HG03196 (cell line): Measurements from ENCODE around the gene ADAMTS2.

Experiments used
- ATAC-seq: cut with Tn5 transposase; IDR thresholded peaks from one replicate; pipeline ENCODE4 v1.9.1; 2021; ENCODE audit not compliant: unreplicated experiment

Gene ADAMTS2

DNA sequence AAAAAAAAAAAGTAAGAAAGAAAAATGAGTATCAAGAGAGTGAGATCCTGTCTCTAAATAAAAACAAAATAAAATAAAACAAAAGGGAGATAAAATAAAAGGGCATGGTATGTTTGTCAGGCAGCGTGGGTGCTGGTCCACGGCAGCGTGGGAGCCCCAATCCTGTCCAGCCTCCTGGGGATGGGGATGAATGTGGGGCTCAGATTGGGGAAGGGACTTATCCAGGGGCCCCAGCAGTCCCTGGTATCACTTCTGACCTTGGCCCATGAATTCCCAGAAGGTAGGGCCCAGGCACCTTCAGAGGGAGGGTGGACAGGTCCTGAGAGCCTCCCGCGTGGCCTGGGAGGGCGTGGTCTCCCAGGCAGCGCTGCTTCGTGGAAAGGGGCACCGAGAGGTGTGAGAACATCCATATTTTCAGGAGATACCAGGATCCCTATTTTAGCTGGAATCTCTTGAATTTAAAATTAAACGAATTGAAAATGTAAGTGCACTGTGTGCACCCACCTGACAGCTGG is 213.9 kb downstream of the ADAMTS2 start:
- no peak for ATAC-seq

DNA sequence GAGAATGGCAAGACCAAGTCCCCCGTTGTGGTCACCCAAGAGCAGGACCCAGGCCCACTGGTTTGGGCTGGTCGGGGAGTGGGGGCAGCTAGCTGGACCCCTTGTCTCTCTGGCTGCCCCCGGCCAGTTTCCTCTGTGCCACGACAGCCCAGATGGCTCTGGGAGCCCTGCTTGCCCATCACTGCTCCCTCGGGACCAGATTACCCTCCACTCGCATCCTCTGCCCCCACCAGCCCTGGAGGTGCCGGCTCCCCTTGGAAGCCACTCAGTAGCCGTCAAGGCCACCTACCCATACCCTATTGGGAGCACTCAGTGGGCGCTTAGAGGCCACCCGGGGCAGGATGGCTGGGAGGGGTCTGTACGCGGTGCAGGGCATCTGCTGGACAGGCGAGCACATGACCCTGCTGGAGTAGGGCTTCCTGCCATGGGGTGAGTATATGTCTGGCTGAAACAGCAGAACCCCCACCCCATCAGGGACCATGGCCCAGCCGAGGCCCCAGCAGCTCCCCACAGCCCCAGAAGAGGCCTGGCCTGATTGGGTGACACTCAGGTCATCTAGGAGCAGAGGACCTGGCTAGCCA is 215.1 kb downstream of the ADAMTS2 start:
- ATAC-seq, result no peak

DNA sequence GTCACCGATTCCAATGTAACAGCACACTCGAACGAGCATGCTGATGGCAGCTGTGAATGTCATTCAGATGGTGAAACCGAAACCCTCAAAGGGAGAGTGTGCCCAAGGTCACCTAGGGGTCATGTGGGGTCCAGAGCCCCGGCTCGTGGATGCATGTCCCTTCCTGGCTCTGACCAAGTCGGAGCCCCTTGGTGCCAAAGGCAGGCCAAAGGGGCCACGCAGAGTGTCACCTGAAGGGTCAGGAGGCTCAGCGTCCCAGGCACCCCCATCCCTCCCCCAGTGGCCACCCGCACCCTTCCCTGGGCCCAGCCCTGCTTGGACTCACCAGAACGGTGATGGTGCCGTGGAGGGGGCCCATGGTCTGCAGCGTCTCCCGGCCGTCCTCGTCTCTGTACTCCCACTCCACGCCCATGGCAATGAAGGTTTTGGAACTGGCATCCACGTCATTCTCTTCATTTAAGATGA is 215.6 kb downstream of the ADAMTS2 start:
- no peak for ATAC-seq

DNA sequence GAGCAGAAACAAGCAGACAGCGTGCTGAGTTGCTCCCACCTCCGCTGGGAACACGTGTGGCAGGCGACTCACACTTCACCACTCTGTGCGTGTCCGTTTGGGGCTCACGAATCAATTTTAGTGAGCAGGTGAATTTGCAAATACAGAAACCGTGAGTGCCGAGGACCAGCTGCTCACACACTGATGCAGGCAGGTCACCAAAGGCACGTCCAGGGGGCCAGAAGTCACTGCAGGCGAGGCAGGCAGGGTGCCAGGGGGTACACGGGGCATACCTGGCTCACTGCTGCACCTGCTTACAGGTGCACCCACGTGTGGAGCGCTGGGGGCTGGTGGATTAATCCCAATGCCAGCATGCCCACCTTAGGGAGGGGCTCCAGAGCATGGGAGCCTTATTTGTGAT is 216.3 kb downstream of the ADAMTS2 start:
- no peak for ATAC-seq

DNA sequence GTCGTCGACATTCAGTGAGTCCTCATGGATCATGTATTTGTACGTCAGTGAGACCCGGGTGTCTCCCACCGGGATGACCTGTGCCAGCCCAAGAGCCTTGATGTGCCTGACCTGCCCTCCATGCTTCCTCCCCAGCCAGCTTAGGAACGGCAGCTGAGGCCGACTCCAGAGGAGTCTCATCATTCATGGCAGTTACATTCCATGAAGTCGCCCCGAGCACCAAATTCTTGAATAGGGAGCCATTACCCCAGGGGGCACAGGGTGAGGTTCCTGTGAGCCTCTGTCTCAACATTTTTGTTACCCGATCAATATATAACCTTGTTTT is 217.3 kb downstream of the ADAMTS2 start:
- ATAC-seq, result no peak

DNA sequence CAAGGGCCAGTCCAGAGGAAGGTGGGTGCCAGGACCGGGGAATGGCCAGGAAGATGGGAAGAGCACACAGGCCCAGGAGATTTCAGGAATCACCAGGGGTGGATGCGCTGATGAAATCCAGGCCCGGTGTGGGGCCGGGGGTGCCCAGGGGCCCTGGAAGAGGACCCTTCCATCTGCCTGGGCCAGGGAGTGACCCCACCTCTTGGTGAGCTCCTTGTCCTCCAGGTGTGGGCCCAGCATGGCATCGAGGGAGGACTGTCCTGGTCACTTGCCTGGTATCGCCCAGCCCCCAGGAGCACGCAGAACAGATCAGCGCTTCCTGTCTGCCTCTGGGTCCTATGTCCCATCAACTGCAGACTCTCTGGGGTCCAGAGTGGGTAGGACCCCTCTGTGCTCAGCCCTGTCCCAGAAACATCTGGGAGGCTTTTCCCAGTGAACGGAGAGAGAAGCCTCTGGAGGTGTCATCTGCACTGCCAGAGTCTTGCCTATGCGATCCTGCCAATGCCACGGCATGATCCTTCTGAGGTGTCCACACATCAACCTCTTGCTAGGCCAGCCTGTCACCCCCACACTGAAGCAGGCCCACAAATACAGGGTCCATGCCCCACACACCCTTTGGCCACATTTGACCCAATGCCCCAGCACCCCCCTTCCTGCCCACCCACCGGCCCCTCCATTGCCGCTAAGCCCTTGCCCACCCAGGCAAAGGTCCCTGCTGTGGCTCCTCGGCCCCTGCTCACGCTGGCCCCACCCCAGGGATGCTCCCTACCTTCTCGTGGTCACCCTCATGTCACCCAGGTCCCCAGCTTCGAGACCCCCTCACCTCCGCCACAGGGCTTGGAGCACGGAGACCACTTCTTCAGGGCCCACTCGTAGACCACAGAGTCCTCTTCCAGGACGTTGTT is 217.9 kb downstream of the ADAMTS2 start:
- ATAC-seq, result no peak

DNA sequence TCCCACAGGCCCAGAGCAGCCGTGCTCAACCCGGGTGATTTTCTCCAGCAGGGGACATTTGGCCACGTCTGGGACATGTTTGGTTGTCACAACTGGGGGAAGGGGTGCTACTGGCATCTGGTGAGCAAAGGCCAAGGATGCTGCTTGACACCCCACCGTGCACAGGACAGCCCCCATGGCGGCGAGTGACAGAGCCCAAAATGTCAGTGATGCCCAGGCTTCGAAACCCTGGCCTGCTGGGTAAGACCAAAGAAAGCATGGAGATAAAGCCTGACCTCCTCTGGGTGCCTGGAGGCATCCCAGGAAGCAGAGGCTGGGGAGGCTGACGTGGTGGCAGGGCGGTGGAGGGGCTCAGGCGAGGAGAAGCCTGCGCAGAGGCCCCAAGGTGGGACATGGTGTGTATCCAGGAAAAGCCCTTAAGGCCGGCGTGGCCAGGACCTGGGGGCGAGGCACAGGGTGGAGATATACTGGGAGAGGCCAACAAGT is 218.7 kb downstream of the ADAMTS2 start:
- no peak for ATAC-seq

DNA sequence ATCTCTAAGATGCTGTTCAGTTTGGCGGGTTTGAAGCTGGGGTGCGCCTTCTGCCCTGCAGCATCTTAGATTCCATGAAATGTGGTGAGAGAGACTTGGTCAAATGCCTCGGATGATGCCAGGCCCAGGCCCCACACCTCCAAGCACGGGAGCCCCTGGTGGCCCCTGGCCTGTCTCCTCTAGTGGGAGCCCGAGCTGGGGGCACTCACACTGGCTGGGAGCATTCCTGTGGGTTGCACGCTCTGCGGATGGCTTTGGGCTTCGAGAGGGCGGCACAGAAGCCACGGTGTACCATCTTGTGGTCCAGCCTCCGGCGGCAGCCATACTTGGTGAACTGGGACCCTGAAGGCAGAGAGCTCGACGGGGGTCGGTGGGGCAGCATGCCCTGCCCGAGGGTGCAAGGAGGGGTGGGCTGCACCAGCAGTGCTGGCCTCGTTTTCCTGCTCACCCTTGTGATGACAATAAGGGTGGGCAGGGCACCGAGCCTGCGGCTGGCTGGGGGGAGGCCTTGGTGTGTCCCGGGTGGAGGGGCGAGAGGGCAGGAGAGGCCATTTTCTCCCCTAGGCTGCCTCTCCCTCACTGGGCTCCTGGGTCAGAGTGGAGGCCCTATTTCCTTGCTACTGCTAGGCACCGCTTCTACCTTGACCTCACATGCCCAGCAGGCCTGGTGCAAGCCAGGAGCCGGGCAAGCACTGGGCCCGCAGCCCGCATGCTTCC is 219.3 kb downstream of the ADAMTS2 start:
- no peak for ATAC-seq

DNA sequence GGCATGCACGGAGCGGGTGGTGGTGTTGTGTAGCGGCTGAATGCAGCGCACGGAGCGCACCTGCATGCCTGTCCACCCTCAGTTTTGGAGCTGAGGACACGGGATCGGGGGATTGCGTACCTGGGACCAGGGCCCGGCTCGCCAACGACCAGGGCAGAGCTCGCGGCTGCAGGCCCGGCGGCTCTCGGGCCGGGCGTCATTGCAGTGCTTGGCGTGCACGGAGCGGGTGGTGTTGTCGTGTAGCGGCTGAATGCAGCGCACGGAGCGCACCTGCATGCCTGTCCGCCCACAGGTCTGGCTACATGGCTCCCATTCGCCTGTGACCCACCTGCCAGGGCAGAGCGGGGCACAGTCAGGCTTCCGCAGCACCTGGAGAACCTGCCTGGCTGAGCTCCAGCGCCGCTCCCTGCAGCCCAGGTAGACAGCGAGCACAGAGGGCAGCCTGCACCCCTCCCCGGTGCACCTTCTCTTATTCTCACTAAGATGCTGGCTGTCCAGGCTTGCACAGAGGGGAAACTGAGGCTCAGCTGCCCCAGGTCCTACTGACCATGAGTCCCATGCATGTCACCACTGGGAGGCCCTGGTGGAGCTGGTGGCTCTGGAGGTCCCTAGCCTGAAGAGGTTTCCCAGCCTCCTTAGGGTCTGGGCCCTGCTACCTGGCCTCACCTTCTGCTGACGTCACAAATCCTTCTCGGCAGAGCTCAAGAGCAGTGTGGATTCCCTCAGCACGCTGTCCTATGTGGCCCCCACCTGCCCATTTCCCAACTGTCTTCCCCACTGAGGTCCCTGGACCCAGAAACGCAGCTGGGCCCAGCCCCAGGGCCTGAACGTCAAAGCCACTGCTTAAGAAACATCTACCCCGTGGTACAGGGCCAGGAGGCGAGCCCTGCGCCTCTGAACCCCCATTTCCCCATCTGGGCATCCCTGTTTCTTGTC is 220.1 kb downstream of the ADAMTS2 start:
- no peak for ATAC-seq

DNA sequence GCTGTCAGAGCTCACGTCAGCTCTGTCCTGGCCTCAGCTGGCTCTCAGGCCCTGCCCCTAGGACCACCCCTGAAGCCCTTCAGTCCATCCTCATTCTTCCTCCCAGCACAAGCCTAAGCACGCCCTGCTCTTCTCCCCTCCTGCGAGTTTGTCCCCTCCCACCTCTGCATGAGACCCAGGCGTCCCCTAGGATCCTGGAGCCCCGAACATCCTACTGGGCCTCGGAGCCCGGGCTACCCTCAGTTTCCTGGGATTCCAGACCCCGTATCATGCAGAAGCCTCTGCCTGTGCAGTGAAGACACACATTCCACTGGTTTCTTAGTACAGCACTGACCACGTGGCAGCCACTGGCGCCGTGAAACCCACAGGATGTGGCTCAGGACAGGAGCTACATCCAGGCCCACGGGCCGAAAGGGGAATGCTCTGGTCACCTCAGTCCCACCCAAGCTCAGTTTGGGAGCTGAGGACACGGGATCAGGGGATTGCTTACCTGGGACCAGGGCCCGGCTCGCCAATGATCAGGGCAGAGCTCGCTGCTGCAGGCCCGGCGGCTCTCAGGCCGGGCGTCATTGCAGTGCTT is 220.9 kb downstream of the ADAMTS2 start:
- ATAC-seq, result no peak

DNA sequence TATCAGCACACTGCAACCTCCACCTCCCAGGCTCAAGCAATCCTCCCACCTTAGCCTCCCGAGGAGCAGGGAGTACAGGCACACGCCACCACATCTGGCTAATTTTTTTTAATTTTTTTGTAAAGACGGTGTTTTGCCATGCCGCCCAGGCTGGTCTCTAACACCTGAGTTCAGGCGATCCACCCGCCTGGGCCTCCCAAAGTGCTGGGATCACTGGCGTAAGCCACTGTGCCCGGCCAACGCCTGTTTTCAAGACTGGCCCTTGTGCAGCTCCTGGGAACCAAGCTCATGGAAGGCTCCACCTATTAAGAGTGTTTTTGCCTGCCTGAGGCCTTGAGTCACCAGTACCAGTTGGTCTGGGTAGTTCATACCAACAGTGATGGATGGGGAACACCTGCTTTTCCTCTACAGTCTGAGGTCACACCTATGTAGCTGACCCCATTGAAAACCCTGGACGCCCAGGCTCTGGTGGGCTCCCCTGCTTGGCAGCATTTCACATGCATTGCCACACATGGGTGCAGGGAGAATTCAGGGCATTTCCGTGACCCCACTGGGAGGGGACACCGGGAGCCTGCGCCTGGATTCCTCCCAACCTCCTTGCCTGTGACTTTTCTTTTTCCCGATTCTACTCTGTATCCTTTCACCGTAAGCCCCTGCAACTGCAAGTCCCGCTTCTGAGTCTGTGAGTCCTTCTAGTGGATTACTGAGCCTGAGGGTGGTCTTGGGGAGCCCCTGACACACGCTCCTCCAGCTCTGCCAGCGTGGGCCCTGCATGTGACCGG is 221.6 kb downstream of the ADAMTS2 start:
- ATAC-seq, result no peak

DNA sequence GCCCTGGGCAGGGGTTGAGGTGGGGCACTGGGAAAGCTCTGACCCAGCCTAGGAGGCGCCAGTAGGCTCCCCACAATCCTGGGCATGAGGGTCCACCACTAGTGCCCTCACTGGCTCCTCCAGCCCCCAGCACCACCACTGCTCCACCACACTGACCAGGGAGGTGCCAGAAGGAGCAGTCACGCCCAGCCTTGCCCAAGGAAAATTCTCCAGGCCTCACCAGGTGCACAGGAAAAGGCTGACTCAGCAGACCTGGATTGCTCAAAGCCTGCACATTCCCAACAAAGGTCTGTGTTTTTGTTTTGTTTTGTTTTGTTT is 222.2 kb downstream of the ADAMTS2 start:
- ATAC-seq, result no peak

DNA sequence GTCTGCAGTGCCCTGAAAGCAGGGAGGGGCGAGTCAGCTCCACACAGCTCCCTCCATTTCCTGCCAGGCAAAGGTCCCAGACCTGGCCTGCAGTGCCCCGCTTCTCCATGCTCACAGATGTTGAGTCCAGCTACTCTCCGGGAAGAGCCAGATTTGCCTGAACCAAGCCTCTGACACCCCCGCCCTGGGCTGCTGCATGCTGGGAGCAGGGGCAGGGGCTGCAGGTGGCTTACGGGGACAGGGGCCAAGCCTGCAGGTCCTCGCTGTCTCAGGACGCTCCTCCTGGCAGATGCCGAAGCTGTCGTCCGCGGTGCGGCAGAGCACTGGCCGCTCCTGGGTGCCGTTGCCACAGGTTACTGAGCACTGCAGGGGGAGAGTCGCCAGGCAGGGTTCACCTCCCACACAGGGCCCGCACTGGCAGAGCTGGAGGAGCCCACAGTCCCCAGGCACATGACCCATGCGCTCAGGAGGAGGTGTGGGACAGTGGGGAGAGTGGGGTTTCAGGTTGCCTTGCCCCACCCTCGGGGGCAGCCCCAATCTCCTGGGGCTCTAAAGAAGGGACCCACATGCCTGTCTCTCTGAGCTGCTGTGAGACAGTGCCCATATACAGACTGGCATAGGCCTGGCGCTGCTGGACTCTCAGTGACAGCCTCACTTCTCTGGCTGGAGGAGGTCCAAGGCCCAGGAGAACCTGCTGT is 222.7 kb downstream of the ADAMTS2 start:
- no peak for ATAC-seq

DNA sequence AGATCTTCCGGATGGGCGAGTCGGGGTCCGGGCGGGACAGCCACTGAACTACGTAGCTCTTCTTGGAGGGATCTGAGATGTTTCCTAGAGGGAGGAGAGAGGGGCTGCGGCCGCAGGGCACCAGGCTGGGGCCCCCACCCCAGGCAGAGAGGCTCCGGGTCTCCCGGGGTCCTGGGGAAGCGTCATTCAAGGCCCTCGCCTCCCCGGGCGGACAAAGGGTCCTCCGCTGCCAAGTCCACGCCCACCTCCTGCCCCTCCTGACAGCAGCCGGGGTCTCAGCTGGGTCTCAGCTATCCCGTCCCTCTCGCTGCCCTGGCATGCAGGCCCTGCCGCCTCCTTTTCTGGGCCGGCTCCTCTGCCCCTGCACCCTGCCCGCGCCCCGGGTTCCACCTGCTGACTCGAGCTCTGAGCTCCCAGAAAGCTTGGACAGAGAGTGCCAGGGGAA is 223.6 kb downstream of the ADAMTS2 start:
- ATAC-seq, result no peak

DNA sequence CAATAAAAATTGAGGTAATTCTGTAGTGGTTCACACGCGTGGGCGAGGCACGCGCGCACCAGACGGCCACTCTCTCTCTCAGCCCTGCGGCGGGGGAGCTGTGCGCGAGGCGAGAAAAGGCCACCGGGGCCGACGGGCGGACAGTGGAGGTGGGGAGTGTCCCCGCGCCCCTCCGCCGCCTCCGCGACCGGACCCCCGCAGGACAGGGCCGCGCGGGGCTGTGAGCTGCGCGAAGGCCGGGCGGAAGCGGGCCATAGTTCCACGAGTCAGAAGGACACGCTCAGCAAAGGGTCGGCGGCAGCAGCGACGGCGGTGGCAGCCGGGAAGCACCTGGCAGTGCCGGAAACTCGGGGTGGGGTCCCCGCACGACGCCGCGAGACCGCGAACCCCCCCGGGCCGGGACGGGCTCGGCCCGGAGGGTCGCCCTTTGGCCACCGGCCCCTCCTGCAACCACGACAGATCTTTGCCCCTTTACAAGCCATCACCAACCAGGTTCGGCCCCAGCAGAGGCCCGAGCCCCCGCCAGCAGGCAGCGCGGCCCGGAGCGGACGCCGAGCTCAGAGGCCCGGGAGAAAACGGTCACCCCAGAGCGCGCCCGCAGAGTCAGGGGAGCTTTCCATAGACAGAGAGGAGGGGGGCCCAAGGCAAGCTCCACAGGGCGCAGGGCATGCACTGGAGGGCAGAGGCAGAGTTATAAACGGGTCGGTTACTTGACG is 224.2 kb downstream of the ADAMTS2 start:
- ATAC-seq, result no peak

DNA sequence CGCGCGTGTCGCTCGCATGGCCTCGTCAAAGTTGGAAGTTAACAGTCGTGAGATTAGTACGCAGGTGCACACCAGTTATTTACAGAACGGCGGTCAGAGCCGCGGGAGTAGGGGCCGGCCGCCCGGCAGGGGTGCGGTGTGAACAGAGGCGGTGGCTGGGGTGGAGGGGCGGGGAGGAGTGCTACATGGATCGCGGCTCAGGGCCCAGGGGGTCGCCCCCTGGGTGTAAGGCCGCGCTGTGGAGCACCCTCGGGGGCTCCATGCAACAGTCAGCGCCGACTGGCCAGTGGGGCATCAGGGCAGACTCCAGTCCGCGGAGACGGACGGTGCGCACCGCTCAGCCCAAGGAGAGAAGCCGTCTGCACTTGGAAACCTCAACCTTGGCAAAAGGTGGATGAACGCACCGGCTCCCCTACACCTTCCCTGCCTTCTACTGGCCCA is 224.8 kb downstream of the ADAMTS2 start:
- no peak for ATAC-seq

DNA sequence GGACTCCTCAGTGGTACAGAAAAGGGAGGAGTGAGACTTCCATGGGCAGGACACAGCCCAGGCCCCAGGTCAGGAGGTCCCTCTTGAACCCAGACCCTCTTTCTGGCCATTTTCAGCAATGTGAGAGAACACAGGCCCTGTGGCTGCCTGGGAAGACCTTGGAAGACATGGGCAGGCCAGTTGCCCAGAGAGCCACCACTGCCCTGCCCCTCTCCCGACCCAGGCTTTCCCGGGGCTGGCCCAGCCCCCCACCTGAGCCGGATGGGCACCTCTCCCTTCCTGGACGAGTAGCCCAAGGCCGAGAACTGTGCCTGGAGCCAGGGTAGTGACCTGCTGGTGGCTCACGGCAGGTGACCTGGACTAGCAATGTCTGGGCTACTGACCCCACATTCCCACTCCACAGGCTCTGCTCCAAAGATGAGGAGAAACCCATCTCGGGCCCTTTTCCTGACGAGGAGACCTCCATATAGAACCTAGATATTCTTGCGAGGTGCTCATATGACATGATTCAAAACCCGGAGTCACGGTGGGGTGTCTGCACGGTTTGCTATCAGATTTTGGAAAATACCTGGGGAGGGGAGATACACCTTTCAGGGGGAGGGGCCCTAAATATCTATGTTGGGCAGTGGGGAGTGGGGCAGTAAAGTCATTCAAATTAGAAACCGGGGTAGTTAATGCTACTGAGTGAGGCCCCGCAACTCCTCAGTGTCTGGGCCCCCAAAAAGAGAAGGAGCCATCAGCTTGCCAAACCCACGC is 225.7 kb downstream of the ADAMTS2 start:
- no peak for ATAC-seq
